PC-3 (cell line): Measurements from ENCODE around the gene FNIP1.

Source experiments
- CTCF ChIP-seq: fragments of 300-600 bp; sonication (generic); conservative IDR thresholded peaks from 2 replicates; pipeline ENCODE4 v1.5.1; 2017; ENCODE audit warnings: antibody characterized with exemption, low read depth, mild to moderate bottlenecking, low read length
- EZH2 ChIP-seq: fragments of 300-600 bp; sonication (generic); IDR thresholded peaks from one replicate; pipeline ENCODE4 v1.6.1; 2017; ENCODE audit warnings: antibody characterized with exemption, mild to moderate bottlenecking, low read length; ENCODE audit not compliant: unreplicated experiment

- TF ChIP-seq CTCF: no peak
- no peak for TF ChIP-seq EZH2
Measured at GRCh38 chr5:131709043-131709442, 87.8 kb downstream of the FNIP1 start.
